Measurements from ENCODE around the gene FUT2.

The FUT2 gene

GRCh38 chr19:48740164-48740972 lies 44.6 kb downstream of the FUT2 start, which contains the start of gene RASIP1:
Gene RASIP1, minus strand, starts transcription at chr19:48740610. Its CDS starts 328 bp downstream, at chr19:48740282.
- Histone ChIP-seq H3K79me1 (ENCODE audit: low read depth, low read length) (no peaks in the 10 kb centered on the region), H3K4me3 (ENCODE audit: low read length in 2 of 2) (peak within 1 kb of the TSS; percentile 51 to 87), H2BK120ac (ENCODE audit: low read depth, low read length) (no peak within 1 kb of the TSS), H2BK5ac (ENCODE audit: low read length) (peak within 1 kb of the TSS; percentile 33), H3K36me3 (replicated peaks in 1 of 2; ENCODE audit: control insufficient read depth in 2 of 2, insufficient read depth in 2 of 2, low read length in 2 of 2) (no peaks in the 10 kb centered on the region), H4K8ac (ENCODE audit: low read depth, low read length) (peak within 1 kb of the TSS; percentile 70), H3K14ac (ENCODE audit: low read length) (peak within 1 kb of the TSS; percentile 84), H2AK5ac (ENCODE audit: low read depth, low read length) (peak within 1 kb of the TSS; percentile 87), H3K4me2 (ENCODE audit: insufficient read depth, low read length, poor library complexity, severe bottlenecking) (peak within 1 kb of the TSS; percentile 99), H4K91ac (ENCODE audit: low read depth, low read length, poor library complexity) (no peak within 1 kb of the TSS), H2BK15ac (ENCODE audit: low read length) (peak within 1 kb of the TSS; percentile 98), H3K27ac (replicated peaks; ENCODE audit: low read length) (no peak within 1 kb of the TSS), H3K4ac (ENCODE audit: low read length) (no peak within 1 kb of the TSS), H3K27me3 (ENCODE audit: control insufficient read depth in 3 of 3, insufficient read depth in 3 of 3, low read depth in 1 of 3, low read length in 3 of 3) (peaks cover 9 to 32% (median 25%) of the 10 kb centered on the region in 3 experiments), H2BK12ac (ENCODE audit: low read length) (peak within 1 kb of the TSS; percentile 50), H3K9me3 (replicated peaks in 1 of 2; ENCODE audit: control insufficient read depth in 2 of 2, insufficient read depth in 1 of 2, low read depth in 1 of 2, low read length in 2 of 2) (peaks cover 0 to under 1% of the 10 kb centered on the region in 2 donors), H3K4me1 (ENCODE audit: control insufficient read depth in 2 of 2, insufficient read depth in 1 of 2, low read depth in 1 of 2, low read length in 2 of 2) (peaks cover 3 to 8% of the 10 kb centered on the region in 2 donors), H3K18ac (ENCODE audit: low read length) (peak within 1 kb of the TSS; percentile 99), H3K9ac (ENCODE audit: low read depth, low read length, poor library complexity) (peak within 1 kb of the TSS; percentile 27), H2AFZ (ENCODE audit: low read length) (peak within 1 kb of the TSS; percentile 99), H3K23ac (ENCODE audit: low read depth, low read length, poor library complexity) (peak within 1 kb of the TSS; percentile 94)
- WGBS, 2 donors (ENCODE audit: extremely low coverage in 2 of 2, insufficient read length in 2 of 2, insufficient replicate concordance in 1 of 2), result no CpG with 5 or more reads among the region's 27 CpGs
- DNase-seq (ENCODE audit: low spot score), result no peak

GRCh38 chr19:48741129-48741999 lies 45.6 kb downstream of the FUT2 start:
- Histone ChIP-seq H2AFZ (ENCODE audit: low read length) (no peak overlapping the region), H2AK5ac (ENCODE audit: low read depth, low read length) (peak overlapping the region; percentile 10), H4K8ac (ENCODE audit: low read depth, low read length) (peak overlapping the region; percentile 70), H3K36me3 (replicated peaks in 1 of 2; ENCODE audit: control insufficient read depth in 2 of 2, insufficient read depth in 2 of 2, low read length in 2 of 2) (no peaks in the 10 kb centered on the region), H3K4me1 (ENCODE audit: control insufficient read depth in 2 of 2, insufficient read depth in 1 of 2, low read depth in 1 of 2, low read length in 2 of 2) (peaks cover 3 to 8% of the 10 kb centered on the region in 2 donors), H3K14ac (ENCODE audit: low read length) (no peak overlapping the region), H2BK5ac (ENCODE audit: low read length) (peak overlapping the region; percentile 33), H3K4me3 (ENCODE audit: low read length in 2 of 2) (no peak overlapping the region), H3K9ac (ENCODE audit: low read depth, low read length, poor library complexity) (no peak overlapping the region), H4K91ac (ENCODE audit: low read depth, low read length, poor library complexity) (no peak overlapping the region), H3K27me3 (ENCODE audit: control insufficient read depth in 3 of 3, insufficient read depth in 3 of 3, low read depth in 1 of 3, low read length in 3 of 3) (peaks cover 9 to 32% (median 25%) of the 10 kb centered on the region in 3 experiments), H3K23ac (ENCODE audit: low read depth, low read length, poor library complexity) (no peak overlapping the region), H2BK12ac (ENCODE audit: low read length) (peak overlapping the region; percentile 4), H3K27ac (replicated peaks; ENCODE audit: low read length) (no peak overlapping the region), H2BK15ac (ENCODE audit: low read length) (no peak overlapping the region), H3K4ac (ENCODE audit: low read length) (no peak overlapping the region), H3K4me2 (ENCODE audit: insufficient read depth, low read length, poor library complexity, severe bottlenecking) (no peak overlapping the region), H3K79me1 (ENCODE audit: low read depth, low read length) (no peaks in the 10 kb centered on the region), H2BK120ac (ENCODE audit: low read depth, low read length) (no peak overlapping the region), H3K9me3 (replicated peaks in 1 of 2; ENCODE audit: control insufficient read depth in 2 of 2, insufficient read depth in 1 of 2, low read depth in 1 of 2, low read length in 2 of 2) (peaks cover 2 to 4% of the 10 kb centered on the region in 2 donors), H3K18ac (ENCODE audit: low read length) (peak overlapping the region; percentile 31)
- no peak for DNase-seq (ENCODE audit: low spot score)
- no CpG with 5 or more reads among the region's 35 CpGs for WGBS, 2 donors (ENCODE audit: extremely low coverage in 2 of 2, insufficient read length in 2 of 2, insufficient replicate concordance in 1 of 2)

- Histone ChIP-seq H3K23ac (ENCODE audit: low read depth, low read length, poor library complexity) (no peak overlapping the region), H3K4ac (ENCODE audit: low read length) (peak overlapping the region; percentile 8), H4K91ac (ENCODE audit: low read depth, low read length, poor library complexity) (no peak overlapping the region), H3K79me1 (ENCODE audit: low read depth, low read length) (no peaks in the 10 kb centered on the region), H2BK15ac (ENCODE audit: low read length) (no peak overlapping the region), H3K9me3 (replicated peaks in 1 of 2; ENCODE audit: control insufficient read depth in 2 of 2, insufficient read depth in 1 of 2, low read depth in 1 of 2, low read length in 2 of 2) (peaks cover 3 to 4% of the 10 kb centered on the region in 2 donors), H3K9ac (ENCODE audit: low read depth, low read length, poor library complexity) (no peak overlapping the region), H3K4me1 (ENCODE audit: control insufficient read depth in 2 of 2, insufficient read depth in 1 of 2, low read depth in 1 of 2, low read length in 2 of 2) (peaks cover 3 to 8% of the 10 kb centered on the region in 2 donors), H2AK5ac (ENCODE audit: low read depth, low read length) (peak overlapping the region; percentile 10), H3K4me3 (ENCODE audit: low read length in 2 of 2) (no peak overlapping the region), H2BK120ac (ENCODE audit: low read depth, low read length) (no peak overlapping the region), H3K4me2 (ENCODE audit: insufficient read depth, low read length, poor library complexity, severe bottlenecking) (no peak overlapping the region), H3K27ac (replicated peaks; ENCODE audit: low read length) (no peak overlapping the region), H4K8ac (ENCODE audit: low read depth, low read length) (no peak overlapping the region), H3K14ac (ENCODE audit: low read length) (no peak overlapping the region), H2AFZ (ENCODE audit: low read length) (no peak overlapping the region), H3K36me3 (replicated peaks in 1 of 2; ENCODE audit: control insufficient read depth in 2 of 2, insufficient read depth in 2 of 2, low read length in 2 of 2) (no peaks in the 10 kb centered on the region), H3K18ac (ENCODE audit: low read length) (no peak overlapping the region), H3K27me3 (ENCODE audit: control insufficient read depth in 3 of 3, insufficient read depth in 3 of 3, low read depth in 1 of 3, low read length in 3 of 3) (peaks cover 9 to 32% (median 25%) of the 10 kb centered on the region in 3 experiments), H2BK12ac (ENCODE audit: low read length) (peak overlapping the region; percentile 4), H2BK5ac (ENCODE audit: low read length) (no peak overlapping the region)
- WGBS, 2 donors (ENCODE audit: extremely low coverage in 2 of 2, insufficient read length in 2 of 2, insufficient replicate concordance in 1 of 2), result no CpG with 5 or more reads among the region's 11 CpGs
- no peak for DNase-seq (ENCODE audit: low spot score)
Observed at GRCh38 chr19:48742096-48742495, 46.3 kb downstream of the FUT2 start.

All from neuronal stem cell (in vitro differentiated cells).